ENCODE data around the gene CCDC117.

- TF ChIP-seq CEBPB (IDR thresholded peaks at IDR 0.05) (no peak), TAF1 (IDR thresholded peaks at IDR 0.05; ENCODE audit: low read depth) (no peak), MAX (IDR thresholded peaks at IDR 0.05) (no peak), RAD21 (IDR thresholded peaks at IDR 0.05; ENCODE audit: low read depth) (no peak), EP300 (IDR thresholded peaks at IDR 0.05; ENCODE audit: borderline replicate concordance) (no peak), YY1 (IDR thresholded peaks at IDR 0.05; ENCODE audit: low read depth) (no peak)
Observed at GRCh38 chr22:28771195-28771791, 1.2 kb upstream of the CCDC117 start.
